Endothelial cell of umbilical vein (primary cell): Measurements from ENCODE around the gene STAT5B.

ENCODE experiments used
- CTCF ChIP-seq, 2 donors: IDR thresholded peaks; 1 replicate in 1 of 2; 2 replicates in 1 of 2; pipeline ENCODE4 v1.5.1; 2011; ENCODE audit warnings: low read length in 2 of 2, mild to moderate bottlenecking in 2 of 2, moderate library complexity in 2 of 2, control low read depth in 1 of 2, inconsistent platforms in 1 of 2, low read depth in 1 of 2; ENCODE audit not compliant: insufficient read depth in 1 of 2; ENCODE audit errors: extremely low read depth in 1 of 2
- EZH2 ChIP-seq: IDR thresholded peaks from 2 replicates; pipeline ENCODE4 v1.6.1; 2012; ENCODE audit warnings: borderline replicate concordance, low read depth, mild to moderate bottlenecking, moderate library complexity, low read length, inconsistent platforms; ENCODE audit not compliant: severe bottlenecking
- FOS ChIP-seq: IDR thresholded peaks from 2 replicates; pipeline ENCODE4 v1.6.1; 2011; ENCODE audit warnings: mild to moderate bottlenecking, low read length, moderate library complexity, borderline replicate concordance; ENCODE audit not compliant: insufficient read depth
- JUN ChIP-seq: IDR thresholded peaks from 2 replicates; pipeline ENCODE4 v1.6.1; 2011; ENCODE audit warnings: borderline replicate concordance, low read depth; ENCODE audit not compliant: insufficient read length, insufficient read depth
- POLR2A ChIP-seq: IDR thresholded peaks from 2 replicates; pipeline ENCODE4 v1.6.1; 2012; ENCODE audit warnings: low read depth, mild to moderate bottlenecking, control low read depth, low read length

- TF ChIP-seq EZH2 (no peak), POLR2A (no peak), CTCF (IDR thresholded peaks at IDR 0.05; ENCODE audit: extremely low read depth in 1 of 2, insufficient read depth in 1 of 2, low read depth in 1 of 2, low read length in 2 of 2) (no peak), JUN (no peak), FOS (no peak)
These were observed 91.2 kb downstream of the STAT5B start, which contains the start of gene HCRT for GRCh38 chr17:42184713-42185620.
